ENCODE results near the gene ALDH1A2.

- TF ChIP-seq FOXP2 (optimal IDR thresholded peaks at IDR 0.05; ENCODE audit: borderline replicate concordance, extremely low read depth, extremely low read length, insufficient read depth) (no peak), REST (IDR thresholded peaks at IDR 0.05; ENCODE audit: insufficient read depth in 1 of 2, low read depth in 2 of 2, low read length in 2 of 2) (no peak), POLR2AphosphoS5 (IDR thresholded peaks at IDR 0.05; ENCODE audit: low read depth, low read length) (no peak), TAF1 (IDR thresholded peaks at IDR 0.05; ENCODE audit: borderline replicate concordance, insufficient read depth, low read length) (no peak), SIN3A (IDR thresholded peaks at IDR 0.05; ENCODE audit: borderline replicate concordance, insufficient read depth, low read length) (no peak)
Observed at GRCh38 chr15:58062175-58062574, 3.3 kb downstream of the ALDH1A2 start.

Data from PFSK-1 (cell line).